Measurements from ENCODE around the gene KCNJ3. TPM values are rescaled to one million over a fixed set of nuclear protein-coding genes. Genes with fewer than 3 reads are reported as not detected.

KCNJ3 gene
- total RNA-seq, 1 experiment from 2014 or later = not detected

DNA sequence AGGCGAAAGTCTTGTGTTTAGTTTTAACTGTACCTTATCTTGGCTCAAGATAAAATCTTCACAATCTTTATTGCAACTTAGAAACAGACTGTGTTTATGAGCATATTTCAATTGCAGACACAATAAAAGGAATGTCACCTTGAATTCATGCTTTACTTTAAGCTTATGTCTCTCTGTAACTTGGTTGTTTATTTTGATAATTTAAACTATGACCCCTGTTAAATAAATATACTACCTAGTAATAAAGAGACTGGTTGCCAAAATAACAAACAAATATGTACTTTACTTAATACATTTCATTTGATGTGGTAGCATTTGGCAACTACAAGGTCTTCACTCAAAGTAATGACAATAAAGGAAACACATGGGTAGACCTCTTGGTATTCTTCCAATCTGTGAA lies 202.6 kb downstream of the KCNJ3 start:
- in situ Hi-C loops (cut with HindIII; ENCODE audit: low pct_unique_long_range_greater_than_20kb, low sequenced_read_pairs) = no loop called here
- DNase-seq (ENCODE audit: low read depth, low spot score) = no peak
